ENCODE data around the gene CCDC142. TPM values are rescaled to one million over a fixed set of nuclear protein-coding genes. Genes with fewer than 3 reads are reported as not detected.
A peak's percentile ranks its signal among the peaks of the same experiment; 100 is the strongest.

CCDC142 gene
- total and polyA plus RNA-seq, 10 of the 15 experiments (the other 5 are each of a cell fraction or from before 2014, with no cell fraction given) = 0.93 to 16.9 (median 9.0) TPM

DNA sequence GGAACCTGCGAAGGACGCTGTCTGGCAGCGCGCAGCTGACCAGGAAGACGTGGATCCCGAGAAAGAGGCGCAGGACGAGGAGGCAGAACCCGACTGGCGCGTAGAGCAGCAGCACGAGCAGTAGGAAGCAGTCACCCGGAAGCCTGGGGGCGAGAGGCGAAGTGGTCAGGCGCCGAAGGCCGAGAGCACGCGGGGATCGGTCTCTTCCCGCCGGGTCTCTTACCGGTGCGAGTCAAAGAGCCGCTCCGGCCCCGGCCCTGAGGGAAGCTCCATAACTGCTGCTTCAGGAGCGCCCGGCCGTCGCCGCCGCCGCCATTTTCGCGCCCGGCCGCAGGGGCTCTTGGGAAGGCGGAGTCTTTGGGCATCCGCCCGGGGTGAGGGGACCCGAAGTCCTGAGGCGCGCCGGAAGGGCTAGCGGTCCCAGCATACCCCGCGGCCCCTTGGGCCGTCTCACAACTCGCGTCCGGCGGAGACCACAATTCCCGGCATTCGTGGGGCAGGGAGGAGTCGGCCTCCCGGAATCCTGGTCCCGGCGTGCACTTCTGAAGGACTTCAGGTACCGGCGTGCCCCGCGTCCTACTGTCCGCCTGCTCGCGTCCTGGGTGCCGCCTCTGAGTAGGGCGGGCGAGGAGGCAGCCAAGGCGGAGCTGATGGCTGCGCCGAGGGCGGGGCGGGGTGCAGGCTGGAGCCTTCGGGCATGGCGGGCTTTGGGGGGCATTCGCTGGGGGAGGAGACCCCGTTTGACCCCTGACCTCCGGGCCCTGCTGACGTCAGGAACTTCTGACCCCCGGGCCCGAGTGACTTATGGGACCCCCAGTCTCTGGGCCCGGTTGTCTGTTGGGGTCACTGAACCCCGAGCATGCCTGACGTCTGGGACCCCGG is 46.8 kb upstream of the CCDC142 start, which contains the start of the genes AUP1 and HTRA2 (continued):
- TF ChIP-seq ZBTB33 (IDR thresholded peaks at IDR 0.05) (no peak), JUNB (IDR thresholded peaks at IDR 0.05) (no peak), NFYB (IDR thresholded peaks at IDR 0.05; ENCODE audit: insufficient read depth, low read depth, low read length) (no peak), ATF7 (IDR thresholded peaks at IDR 0.05; ENCODE audit: low read depth) (no peak; the same call in 1 of the 2 replicates), ASH2L (IDR thresholded peaks at IDR 0.05; ENCODE audit: borderline replicate concordance, low read depth) (no peak; the same call in 1 of the 2 replicates), NBN (IDR thresholded peaks at IDR 0.05) (peak; percentile 57; the same call in 1 of the 2 replicates), SPI1 (IDR thresholded peaks at IDR 0.05; ENCODE audit: borderline replicate concordance, insufficient read depth, low read depth, low read length) (no peak), SMAD1 (IDR thresholded peaks at IDR 0.05; ENCODE audit: low read depth, partially characterized antibody) (no peak), YBX1 (IDR thresholded peaks at IDR 0.05) (no peak), POU2F2 (IDR thresholded peaks at IDR 0.05; ENCODE audit: borderline replicate concordance, low read depth, low read length) (peak; percentile 17; the same call in 1 of the 3 replicates), NFIC (IDR thresholded peaks at IDR 0.05; ENCODE audit: low read depth, low read length) (no peak), SP1 (IDR thresholded peaks at IDR 0.05; ENCODE audit: low read depth, low read length) (peak; percentile 53), CBX3 (IDR thresholded peaks at IDR 0.05; ENCODE audit: borderline replicate concordance, low read depth) (no peak), GATAD2B (conservative IDR thresholded peaks at IDR 0.05; ENCODE audit: low read depth) (peak; percentile 61), TARDBP (IDR thresholded peaks at IDR 0.05; ENCODE audit: borderline replicate concordance) (no peak), RAD21 (IDR thresholded peaks at IDR 0.05; ENCODE audit: insufficient read depth, low read depth, low read length) (no peak), ATF3 (IDR thresholded peaks at IDR 0.05; ENCODE audit: borderline replicate concordance, extremely low read depth, low read depth, low read length) (peak; percentile 12; the same call in 1 of the 2 replicates), KDM1A (IDR thresholded peaks at IDR 0.05; ENCODE audit: borderline replicate concordance) (no peak)
- TF ChIP-seq, protein P1, sequence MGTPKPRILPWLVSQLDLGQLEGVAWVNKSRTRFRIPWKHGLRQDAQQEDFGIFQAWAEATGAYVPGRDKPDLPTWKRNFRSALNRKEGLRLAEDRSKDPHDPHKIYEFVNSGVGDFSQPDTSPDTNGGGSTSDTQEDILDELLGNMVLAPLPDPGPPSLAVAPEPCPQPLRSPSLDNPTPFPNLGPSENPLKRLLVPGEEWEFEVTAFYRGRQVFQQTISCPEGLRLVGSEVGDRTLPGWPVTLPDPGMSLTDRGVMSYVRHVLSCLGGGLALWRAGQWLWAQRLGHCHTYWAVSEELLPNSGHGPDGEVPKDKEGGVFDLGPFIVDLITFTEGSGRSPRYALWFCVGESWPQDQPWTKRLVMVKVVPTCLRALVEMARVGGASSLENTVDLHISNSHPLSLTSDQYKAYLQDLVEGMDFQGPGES (IDR thresholded peaks at IDR 0.05) = no peak
- TF ChIP-seq, protein P2, sequence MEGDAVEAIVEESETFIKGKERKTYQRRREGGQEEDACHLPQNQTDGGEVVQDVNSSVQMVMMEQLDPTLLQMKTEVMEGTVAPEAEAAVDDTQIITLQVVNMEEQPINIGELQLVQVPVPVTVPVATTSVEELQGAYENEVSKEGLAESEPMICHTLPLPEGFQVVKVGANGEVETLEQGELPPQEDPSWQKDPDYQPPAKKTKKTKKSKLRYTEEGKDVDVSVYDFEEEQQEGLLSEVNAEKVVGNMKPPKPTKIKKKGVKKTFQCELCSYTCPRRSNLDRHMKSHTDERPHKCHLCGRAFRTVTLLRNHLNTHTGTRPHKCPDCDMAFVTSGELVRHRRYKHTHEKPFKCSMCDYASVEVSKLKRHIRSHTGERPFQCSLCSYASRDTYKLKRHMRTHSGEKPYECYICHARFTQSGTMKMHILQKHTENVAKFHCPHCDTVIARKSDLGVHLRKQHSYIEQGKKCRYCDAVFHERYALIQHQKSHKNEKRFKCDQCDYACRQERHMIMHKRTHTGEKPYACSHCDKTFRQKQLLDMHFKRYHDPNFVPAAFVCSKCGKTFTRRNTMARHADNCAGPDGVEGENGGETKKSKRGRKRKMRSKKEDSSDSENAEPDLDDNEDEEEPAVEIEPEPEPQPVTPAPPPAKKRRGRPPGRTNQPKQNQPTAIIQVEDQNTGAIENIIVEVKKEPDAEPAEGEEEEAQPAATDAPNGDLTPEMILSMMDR (IDR thresholded peaks at IDR 0.05 in 2 of 3, conservative IDR thresholded peaks at IDR 0.05 in 1 of 3; ENCODE audit: control insufficient read depth in 2 of 3, extremely low read depth in 1 of 3, insufficient read depth in 1 of 3, low read depth in 3 of 3, low read length in 3 of 3) = no peak

Data from GM12878 (cell line).